T-helper 2 cell treated with Interferon-gamma antibody and Interleukin-4, amounts not matched to agents 100 ng/mL and 5 ng/mL, for 36 hours (primary cell): ENCODE data around the gene MORN4. TPM values are rescaled to one million over a fixed set of nuclear protein-coding genes. Genes with fewer than 3 reads are reported as not detected.

Experiments used
- intact Hi-C: fragments of 100-400 bp; cut with micrococcal nuclease; formaldehyde crosslinking; loops from one replicate; pipeline ENCODE4 v1.15.1; 2023
- total RNA-seq: library from RNA; stranded (reverse); gene quantifications from 2 replicates; pipeline ENCODE4 v1.2.3, GENCODE V29; 2022

Gene MORN4
- 1.2 and 1.3 TPM in 2 replicates for total RNA-seq

- intact Hi-C loops: loop anchor here (1.0 to 10.0 kb wide), 6 partner anchors 7 to 338 kb away; partner anchors contain the start of genes ARHGAP19, EXOSC1, MMS19 and PGAM1
Measured at GRCh38 chr10:97632949-97633884, at the start of gene MORN4. Gene MORN4 (minus strand): TSS chr10:97633500. CDS start chr10:97619653, 13,847 bp downstream.

GRCh38 chr10:97682042-97682441, 48.7 kb upstream of the MORN4 start:
- intact Hi-C loops: no loop called here

- intact Hi-C loops: no loop called here
Measured at GRCh38 chr10:97679594-97679993, 46.3 kb upstream of the MORN4 start.

- intact Hi-C loops: loop anchor here (1.0 kb wide), 1 partner anchor 54 kb away; no protein-coding TSS in a partner anchor
Measured at GRCh38 chr10:97676770-97677581, 43.7 kb upstream of the MORN4 start.

- intact Hi-C loops: no loop called here
Measured at GRCh38 chr10:97675222-97675621, 41.9 kb upstream of the MORN4 start.

- intact Hi-C loops: no loop called here
Measured at GRCh38 chr10:97673736-97674525, 40.6 kb upstream of the MORN4 start.

- intact Hi-C loops: no loop called here
Measured at GRCh38 chr10:97669571-97669970, 36.3 kb upstream of the MORN4 start.

GRCh38 chr10:97667463-97667862, 34.2 kb upstream of the MORN4 start:
- intact Hi-C loops: no loop called here

- intact Hi-C loops: no loop called here
Measured at GRCh38 chr10:97666992-97667391, 33.7 kb upstream of the MORN4 start.

- intact Hi-C loops: no loop called here
Measured at GRCh38 chr10:97664282-97664850, 31.1 kb upstream of the MORN4 start.

- intact Hi-C loops: no loop called here
Measured at GRCh38 chr10:97659589-97659988, 26.3 kb upstream of the MORN4 start.

- intact Hi-C loops: no loop called here
Measured at GRCh38 chr10:97656777-97657176, 23.5 kb upstream of the MORN4 start.

GRCh38 chr10:97651773-97652172, 18.5 kb upstream of the MORN4 start:
- intact Hi-C loops: no loop called here

- intact Hi-C loops: no loop called here
Measured at GRCh38 chr10:97650726-97651125, 17.4 kb upstream of the MORN4 start.

GRCh38 chr10:97649405-97649750, 16.1 kb upstream of the MORN4 start:
- intact Hi-C loops: loop anchor here (1.0 kb wide), 1 partner anchor 9 kb away; the partner anchor contains the start of gene PI4K2A

- intact Hi-C loops: loop anchor here (1.0 kb wide), 1 partner anchor 8 kb away; the partner anchor contains the start of gene PI4K2A
Measured at GRCh38 chr10:97648562-97649404, 15.5 kb upstream of the MORN4 start.

- intact Hi-C loops: no loop called here
Measured at GRCh38 chr10:97647556-97647955, 14.3 kb upstream of the MORN4 start.

GRCh38 chr10:97644936-97645335, 11.6 kb upstream of the MORN4 start:
- intact Hi-C loops: loop anchor here (5.0 kb wide), 2 partner anchors 243 to 813 kb away; partner anchors contain the start of genes LCOR and RRP12

- intact Hi-C loops: loop anchor here (5.0 kb wide), 2 partner anchors 241 to 811 kb away; partner anchors contain the start of genes LCOR and RRP12
Measured at GRCh38 chr10:97643441-97643985, 10.2 kb upstream of the MORN4 start.
